T-helper 2 cell treated with Interferon-gamma antibody and Interleukin-4, amounts not matched to agents 5 μg/mL and 100 μg/mL, for 36 hours (primary cell): ENCODE data around the gene TTC22.
"Not testable (repeated sequence)": the region's sequence is repeated elsewhere in the genome, so short reads cannot be mapped to it uniquely, and the experiment has no call there.

Source experiments
- DNase-seq: peaks from one replicate; pipeline ENCODE4 v3.0.0; 2021; ENCODE audit warnings: low spot score
- H3K27ac Mint-ChIP-seq: one replicate; pipeline ENCODE4 v1.8.0; 2021; ENCODE audit warnings: mild to moderate bottlenecking, mixed read lengths
- H3K27me3 Mint-ChIP-seq: one replicate; pipeline ENCODE4 v1.8.0; 2021; ENCODE audit warnings: low read depth, mixed read lengths
- H3K36me3 Mint-ChIP-seq: one replicate; pipeline ENCODE4 v1.8.0; 2021; ENCODE audit warnings: low read depth, mixed read lengths
- H3K4me1 Mint-ChIP-seq: one replicate; pipeline ENCODE4 v1.8.0; 2021; ENCODE audit warnings: low read depth, mixed read lengths
- H3K4me3 Mint-ChIP-seq: one replicate; pipeline ENCODE4 v1.8.0; 2022; ENCODE audit warnings: mild to moderate bottlenecking, moderate library complexity, mixed read lengths
- H3K9me3 Mint-ChIP-seq: one replicate; pipeline ENCODE4 v1.8.0; 2021; ENCODE audit warnings: mixed read lengths

The TTC22 gene

GRCh38 chr1:54775828-54776721 lies 25.0 kb downstream of the TTC22 start:
- H3K4me1 Mint-ChIP-seq, H3K27me3 Mint-ChIP-seq, H3K27ac Mint-ChIP-seq, H3K4me3 Mint-ChIP-seq, DNase-seq, H3K36me3 Mint-ChIP-seq, H3K9me3 Mint-ChIP-seq: not testable (repeated sequence)

- Mint-ChIP-seq H3K4me3 (no peak overlapping the region), H3K36me3 (no peaks in the 10 kb centered on the region), H3K4me1 (no peaks in the 10 kb centered on the region), H3K27ac (no peak overlapping the region), H3K9me3 (no peaks in the 10 kb centered on the region), H3K27me3 (no peaks in the 10 kb centered on the region)
- DNase-seq = no peak
Measured at GRCh38 chr1:54774820-54775498, 26.2 kb downstream of the TTC22 start.

- no peaks in the 10 kb centered on the region for H3K9me3 Mint-ChIP-seq
- H3K27me3 Mint-ChIP-seq = no peaks in the 10 kb centered on the region
- no peak for DNase-seq
- no peaks in the 10 kb centered on the region for H3K4me1 Mint-ChIP-seq
- H3K27ac Mint-ChIP-seq = no peak overlapping the region
- H3K4me3 Mint-ChIP-seq = no peak overlapping the region
- no peaks in the 10 kb centered on the region for H3K36me3 Mint-ChIP-seq
Measured at GRCh38 chr1:54772951-54773350, 28.2 kb downstream of the TTC22 start.

DNA sequence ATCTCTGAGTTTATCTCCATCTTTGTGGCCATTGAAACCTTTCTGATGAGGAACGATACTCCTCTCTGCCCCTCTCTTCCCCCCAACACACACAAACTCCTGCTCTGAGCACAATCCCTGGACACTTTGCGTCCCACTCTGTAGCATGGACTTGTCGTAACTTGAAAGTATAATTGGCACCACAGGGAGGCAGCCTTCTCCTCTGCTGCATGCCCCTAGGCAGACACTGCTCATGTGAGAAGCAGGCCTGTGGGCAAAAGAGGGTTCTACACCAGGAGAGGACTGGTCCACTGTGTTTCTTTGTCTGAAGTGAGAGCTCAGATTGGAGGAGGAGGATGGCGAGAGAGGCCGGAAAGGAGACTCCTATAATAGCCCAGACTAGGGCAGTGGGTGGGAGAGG lies 33.0 kb downstream of the TTC22 start:
- Mint-ChIP-seq H3K36me3 (no peaks in the 10 kb centered on the region), H3K9me3 (no peaks in the 10 kb centered on the region), H3K4me3 (no peak overlapping the region), H3K27ac (no peak overlapping the region), H3K4me1 (peaks cover 12% of the 10 kb centered on the region), H3K27me3 (no peaks in the 10 kb centered on the region)
- no peak for DNase-seq

DNA sequence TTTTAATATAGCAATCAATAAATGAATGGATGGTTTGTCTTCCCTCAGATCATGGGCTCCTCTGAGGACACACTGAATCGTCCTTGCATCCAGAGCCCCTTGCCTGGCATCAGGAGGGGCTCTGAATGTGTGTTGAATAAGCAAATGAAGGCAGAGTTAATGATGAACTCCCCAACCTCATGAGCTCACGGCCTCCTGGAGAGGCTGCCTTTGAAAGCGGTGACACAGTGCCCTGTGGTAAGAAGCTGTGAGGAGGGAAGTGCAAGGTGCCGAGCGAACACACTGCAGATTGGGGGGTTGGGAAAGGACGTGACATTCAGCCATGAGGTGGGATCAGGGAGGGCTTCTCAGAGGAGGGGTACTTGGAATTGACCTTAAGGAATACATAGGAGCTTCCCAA lies 33.6 kb downstream of the TTC22 start:
- H3K27ac Mint-ChIP-seq = no peak overlapping the region
- H3K36me3 Mint-ChIP-seq = no peaks in the 10 kb centered on the region
- H3K4me1 Mint-ChIP-seq = peaks cover 15% of the 10 kb centered on the region
- H3K4me3 Mint-ChIP-seq = no peak overlapping the region
- no peak for DNase-seq
- no peaks in the 10 kb centered on the region for H3K9me3 Mint-ChIP-seq
- no peaks in the 10 kb centered on the region for H3K27me3 Mint-ChIP-seq

GRCh38 chr1:54766726-54767125 lies 34.4 kb downstream of the TTC22 start:
- Mint-ChIP-seq H3K36me3 (no peaks in the 10 kb centered on the region), H3K4me3 (no peak overlapping the region), H3K4me1 (peaks cover 15% of the 10 kb centered on the region), H3K9me3 (no peaks in the 10 kb centered on the region), H3K27ac (no peak overlapping the region), H3K27me3 (no peaks in the 10 kb centered on the region)
- DNase-seq = no peak

GRCh38 chr1:54764922-54765561 lies 36.1 kb downstream of the TTC22 start:
- H3K36me3 Mint-ChIP-seq = no peaks in the 10 kb centered on the region
- H3K27me3 Mint-ChIP-seq = no peaks in the 10 kb centered on the region
- H3K4me1 Mint-ChIP-seq = peaks cover 15% of the 10 kb centered on the region

DNA sequence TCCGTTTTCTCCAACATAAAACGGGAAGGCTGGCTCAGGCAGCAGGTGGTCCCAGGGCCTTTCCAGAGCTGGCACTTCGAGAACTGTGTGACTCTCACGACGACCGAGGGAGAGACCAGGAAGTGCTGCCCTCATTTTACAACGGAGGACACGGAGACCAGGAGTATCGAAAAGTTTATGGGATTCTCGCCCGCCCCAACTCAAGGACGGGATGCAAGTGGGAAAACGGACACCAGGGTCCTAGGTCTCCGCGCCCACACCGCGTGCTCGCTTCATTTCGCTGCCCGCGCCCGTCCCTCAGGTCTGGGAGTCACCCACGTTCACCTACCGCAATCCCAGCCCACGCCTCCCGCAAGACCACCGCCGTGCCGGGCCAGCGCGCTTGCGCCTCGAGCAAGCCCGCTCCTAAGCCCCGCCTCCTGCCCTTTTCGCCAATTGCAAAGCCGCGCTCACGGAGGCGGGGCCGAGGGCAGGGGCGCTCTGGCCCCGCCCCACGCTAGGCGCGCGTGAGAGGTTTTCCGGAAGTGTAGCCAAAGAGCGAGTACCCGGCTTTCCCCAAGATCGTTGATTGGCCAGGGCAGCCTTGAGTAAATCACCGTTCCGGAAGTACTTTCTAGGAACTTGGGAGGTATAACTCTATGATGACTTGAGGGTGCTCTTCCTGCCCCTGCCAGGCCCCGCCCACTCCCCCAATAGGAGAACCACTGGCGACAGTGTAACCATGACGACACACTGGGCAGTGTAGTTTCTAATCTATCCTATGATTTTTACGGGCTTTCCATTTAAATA lies 36.8 kb downstream of the TTC22 start, which contains the start of gene PARS2:
Gene PARS2 (minus strand): TSS at position 391 of the 789 bp plus-strand sequence. CDS start 5,362 bp downstream, outside the sequence.
- peak within 1 kb of the TSS; percentile 91 for H3K4me3 Mint-ChIP-seq
- H3K9me3 Mint-ChIP-seq = no peaks in the 10 kb centered on the region
- peak; percentile 97 for DNase-seq
- peaks cover 15% of the 10 kb centered on the region for H3K4me1 Mint-ChIP-seq
- peak within 1 kb of the TSS; percentile 90 for H3K27ac Mint-ChIP-seq
- H3K36me3 Mint-ChIP-seq = no peaks in the 10 kb centered on the region
- no peaks in the 10 kb centered on the region for H3K27me3 Mint-ChIP-seq

More at GRCh38 chr1:54764922-54765561, 36.1 kb downstream of the TTC22 start:
- Mint-ChIP-seq H3K9me3 (no peaks in the 10 kb centered on the region), H3K4me3 (peak overlapping the region; percentile 91), H3K27ac (peak overlapping the region; percentile 90)
- DNase-seq = no peak

- Mint-ChIP-seq H3K4me1 (peaks cover 15% of the 10 kb centered on the region), H3K36me3 (no peaks in the 10 kb centered on the region), H3K27me3 (no peaks in the 10 kb centered on the region), H3K27ac (peak overlapping the region; percentile 90), H3K4me3 (peak overlapping the region; percentile 91), H3K9me3 (no peaks in the 10 kb centered on the region)
- DNase-seq = no peak
Measured at GRCh38 chr1:54763816-54764132, 37.3 kb downstream of the TTC22 start.

DNA sequence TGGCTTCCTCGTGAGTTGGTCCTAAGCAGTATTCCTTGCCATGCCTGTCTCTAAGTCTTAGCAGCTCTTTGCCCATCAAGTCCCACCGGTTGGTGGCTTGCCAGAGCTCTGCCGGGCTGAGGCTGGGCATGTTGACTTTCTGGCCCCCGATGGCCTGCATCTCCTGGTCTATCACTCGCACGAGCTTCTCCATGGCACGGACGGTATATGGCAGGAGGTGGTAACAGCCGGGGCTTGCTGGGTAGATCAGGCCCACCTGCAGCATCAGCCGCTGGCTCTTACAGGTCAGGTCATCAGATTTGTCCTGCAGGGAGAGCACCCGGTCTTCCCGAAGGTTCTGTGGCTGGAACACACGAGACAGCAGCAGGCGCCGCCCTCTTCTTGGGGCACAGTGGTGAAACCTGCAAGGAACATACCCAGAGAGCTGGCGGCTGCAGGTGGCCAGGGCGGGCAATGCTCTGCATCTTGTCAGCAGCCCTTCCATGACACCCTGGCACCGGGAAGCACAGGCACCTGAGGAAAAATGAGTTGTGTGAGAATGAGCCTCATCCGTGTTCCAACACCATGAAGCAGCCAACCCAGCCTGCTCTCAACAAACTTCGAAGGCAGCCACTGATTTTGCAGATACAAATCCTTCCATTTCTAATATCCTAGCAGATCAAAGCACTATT lies 42.3 kb downstream of the TTC22 start:
- peaks cover 9% of the 10 kb centered on the region for H3K4me1 Mint-ChIP-seq
- H3K4me3 Mint-ChIP-seq = no peak overlapping the region
- H3K27me3 Mint-ChIP-seq = no peaks in the 10 kb centered on the region
- DNase-seq = no peak
- H3K36me3 Mint-ChIP-seq = peaks cover 4% of the 10 kb centered on the region
- H3K27ac Mint-ChIP-seq = no peak overlapping the region
- H3K9me3 Mint-ChIP-seq = no peaks in the 10 kb centered on the region

- Mint-ChIP-seq H3K27me3 (no peaks in the 10 kb centered on the region), H3K36me3 (peaks cover 4% of the 10 kb centered on the region), H3K4me1 (peaks cover under 1% of the 10 kb centered on the region), H3K27ac (no peak overlapping the region), H3K9me3 (no peaks in the 10 kb centered on the region), H3K4me3 (no peak overlapping the region)
- DNase-seq = no peak
Measured at GRCh38 chr1:54757833-54758232, 43.3 kb downstream of the TTC22 start.

DNA sequence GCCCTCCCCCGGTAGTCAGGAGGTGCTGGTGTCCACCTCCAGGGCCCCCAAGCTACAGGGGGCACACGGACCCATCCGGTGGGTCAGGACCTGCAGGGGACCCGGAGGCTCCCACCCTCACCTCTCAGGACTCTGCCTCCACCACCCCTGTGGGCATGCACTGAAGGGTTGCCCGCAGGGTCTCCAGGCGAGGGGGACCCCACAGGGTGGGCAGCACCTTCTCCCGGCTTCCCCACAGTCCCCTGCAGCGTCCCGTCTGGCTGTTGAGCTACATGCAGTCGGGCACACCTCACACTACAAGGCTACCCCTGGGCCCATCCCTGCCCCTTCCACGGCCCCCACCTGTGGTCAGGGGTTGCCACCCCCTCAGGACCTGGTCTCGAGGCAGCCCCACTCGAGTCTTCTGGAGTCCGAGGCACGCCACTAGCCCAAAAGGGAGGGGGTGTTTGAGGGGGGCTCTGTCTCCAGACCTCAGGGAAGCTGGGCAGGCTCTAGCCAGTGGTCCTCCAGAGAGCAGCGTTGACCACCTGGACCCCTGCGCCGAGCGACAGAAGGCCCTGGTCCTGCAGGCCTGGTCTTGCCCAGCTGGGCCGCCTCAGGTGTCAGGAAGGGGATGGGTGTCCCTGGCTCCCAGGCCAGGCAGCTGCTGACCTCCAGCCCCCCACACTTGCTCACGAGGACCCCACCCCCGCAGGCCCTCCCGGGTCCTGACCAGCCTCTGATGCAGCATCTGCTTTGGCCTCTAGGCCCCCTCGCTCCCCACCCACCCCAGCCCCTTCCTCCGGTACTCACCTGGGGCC lies 46.4 kb downstream of the TTC22 start:
- no peak overlapping the region for H3K27ac Mint-ChIP-seq
- H3K4me1 Mint-ChIP-seq = no peaks in the 10 kb centered on the region
- no peaks in the 10 kb centered on the region for H3K9me3 Mint-ChIP-seq
- H3K36me3 Mint-ChIP-seq = peaks cover 4% of the 10 kb centered on the region
- DNase-seq = no peak
- H3K27me3 Mint-ChIP-seq = no peaks in the 10 kb centered on the region
- H3K4me3 Mint-ChIP-seq = no peak overlapping the region
